HepG2 (cell line): Measurements from ENCODE around the gene ATP1A1. TPM values are rescaled to one million over a fixed set of nuclear protein-coding genes. Genes with fewer than 3 reads are reported as not detected.

Experiments
- ATAC-seq: fragments of 200-7000 bp; cut with Tn5 transposase; 3 replicates; pipeline ENCODE4 v1.9.1; 2020; ENCODE audit warnings: mild to moderate bottlenecking, moderate library complexity
- BruUV-seq: library from RNA; stranded (reverse); fragments of 400-500 nt; replicated peaks from 2 replicates; lab custom pipeline; 2021; lab: Mats Ljungman, UMichigan
- CTCF ChIA-PET: fragments of 300-600 bp; formaldehyde crosslinking; extraction: SDS; loops from one replicate; lab custom pipeline; 2021; ENCODE audit warnings: low total read pairs, inconsistent platforms, low intra/inter-chr PET ratio; lab: Yijun Ruan, JAX
- POLR2A ChIA-PET: fragments of 350-600 bp; sonication (Branson Sonifier 250); formaldehyde crosslinking; loops from one replicate; lab custom pipeline; 2020; ENCODE audit warnings: antibody characterized with exemption, inconsistent platforms; lab: Yijun Ruan, JAX
- DNase-seq: peaks from one replicate; pipeline ENCODE4 v3.0.0-alpha.2; 2015; ENCODE audit warnings: low spot score
- FAIRE-seq: peaks from 3 replicates; lab custom pipeline; 2011; peaks lifted over from hg19 to GRCh38; lab: Jason Lieb, UNC
- H2AFZ ChIP-seq: one replicate; pipeline ENCODE4 v1.6.1; 2011; ENCODE audit warnings: low read length, inconsistent platforms
- H3K27ac ChIP-seq: fragments of 300-600 bp; 3 replicates; pipeline ENCODE4 v1.8.0; 2011; ENCODE audit warnings: mixed run types, mild to moderate bottlenecking, mixed read lengths, low read length, inconsistent platforms; ENCODE audit not compliant: insufficient read depth; ENCODE audit errors: extremely low read length
- H3K27me3 ChIP-seq, 2 experiments: fragments of 200-600 bp in 1 of 2; 2 replicates in 1 of 2; 3 replicates in 1 of 2; pipeline versions ENCODE4 v1.6.0 to v1.8.0; 2011; ENCODE audit warnings: low read length in 2 of 2, mild to moderate bottlenecking in 2 of 2, moderate library complexity in 2 of 2, inconsistent platforms in 1 of 2; ENCODE audit not compliant: insufficient read depth in 2 of 2, control insufficient read depth in 1 of 2
- H3K36me3 ChIP-seq, 2 experiments: fragments of 200-600 bp in 1 of 2; replicated peaks in 1 of 2; 2 replicates in 1 of 2; 3 replicates in 1 of 2; pipeline versions ENCODE4 v1.5.1 to v1.8.0; 2011; ENCODE audit warnings: low read length in 2 of 2, inconsistent platforms in 1 of 2; ENCODE audit not compliant: insufficient read depth in 2 of 2, control insufficient read depth in 1 of 2
- H3K4me1 ChIP-seq: 2 replicates; pipeline ENCODE4 v1.5.1; 2012; ENCODE audit warnings: low read length, inconsistent platforms; ENCODE audit not compliant: insufficient read depth
- H3K4me2 ChIP-seq: 2 replicates; pipeline ENCODE4 v1.6.0; 2011; ENCODE audit warnings: low read depth, low read length, inconsistent platforms
- H3K4me3 ChIP-seq, 3 experiments: fragments of 200-600 bp in 1 of 3; sonication (generic), shearing (Covaris generic) in 1 of 3; replicated peaks in 1 of 3; 2 replicates each; pipeline ENCODE4 v1.5.1; 2011 to 2016; ENCODE audit warnings: low read length in 3 of 3, inconsistent platforms in 2 of 3, low read depth in 2 of 3, mild to moderate bottlenecking in 2 of 3, control low read depth in 1 of 3, mixed read lengths in 1 of 3; ENCODE audit not compliant: insufficient read depth in 1 of 3
- H3K79me2 ChIP-seq: one replicate; pipeline ENCODE4 v1.6.1; 2011; ENCODE audit warnings: low read length, inconsistent platforms; ENCODE audit not compliant: insufficient read depth
- H3K9ac ChIP-seq: 2 replicates; pipeline ENCODE4 v1.6.0; 2011; ENCODE audit warnings: mild to moderate bottlenecking, low read depth, low read length, inconsistent platforms; ENCODE audit not compliant: insufficient read depth
- H3K9me3 ChIP-seq: 2 replicates; pipeline ENCODE4 v1.5.1; 2012; ENCODE audit warnings: mild to moderate bottlenecking, low read length
- H4K20me1 ChIP-seq: 2 replicates; pipeline ENCODE4 v1.6.0; 2011; ENCODE audit warnings: inconsistent platforms, mild to moderate bottlenecking, low read length, moderate library complexity; ENCODE audit not compliant: insufficient read depth
- CBX1 ChIP-seq: IDR thresholded peaks from one replicate; pipeline ENCODE4 v1.6.1; 2016; ENCODE audit warnings: antibody characterized with exemption, low read depth
- MEIS2 ChIP-seq: sonication (generic); formaldehyde crosslinking; IDR thresholded peaks from 2 replicates; pipeline ENCODE4 v1.9.0; 2021; ENCODE audit warnings: mild to moderate bottlenecking, missing genetic modification reagents
- MLLT10 ChIP-seq: sonication (generic); formaldehyde crosslinking; IDR thresholded peaks from 2 replicates; pipeline ENCODE4 v1.4.0; 2020; ENCODE audit warnings: missing genetic modification reagents
- PLRG1 ChIP-seq: fragments of 450-650 bp; conservative IDR thresholded peaks from 2 replicates; pipeline ENCODE4 v1.6.1; 2016
- TCF7 ChIP-seq: sonication (generic); IDR thresholded peaks from 2 replicates; pipeline ENCODE4 v1.6.1; 2016; ENCODE audit warnings: antibody characterized with exemption, low read depth
- ZMYM4 ChIP-seq: sonication (generic); formaldehyde crosslinking; IDR thresholded peaks from 2 replicates; pipeline ENCODE4 v1.8.1; 2023; ENCODE audit warnings: mild to moderate bottlenecking, missing genetic modification reagents
- ZNF615 ChIP-seq: sonication (generic); formaldehyde crosslinking; IDR thresholded peaks from 2 replicates; pipeline ENCODE4 v1.5.0; 2020; ENCODE audit warnings: mild to moderate bottlenecking, missing genetic modification reagents, borderline replicate concordance
- ZNF646 ChIP-seq: sonication (generic); formaldehyde crosslinking; IDR thresholded peaks from 2 replicates; pipeline ENCODE4 v1.9.0; 2021; ENCODE audit warnings: mild to moderate bottlenecking, missing genetic modification reagents
- WGBS: methylation state at CpG from one replicate; pipeline ENCODE4 v1.1.6; 2017; ENCODE audit warnings: low lambda C conversion rate; 5-methylcytosine and 5-hydroxymethylcytosine counted together
- in situ Hi-C: cut with HindIII; loops from 2 replicates; pipeline ENCODE4 v1.10.0; 2017; ENCODE audit warnings: low pct_unique_long_range_greater_than_20kb; ENCODE audit not compliant: extremely low pct_ligation_motif_present
- intact Hi-C: fragments of 100-400 bp; cut with micrococcal nuclease; formaldehyde crosslinking; loops from one replicate; pipeline ENCODE4 v1.10.0; 2022; ENCODE audit not compliant: unreplicated experiment
- polyA plus RNA-seq, 8 experiments: library from polyadenylated mRNA; depleted of rRNA in 3 of 8; stranded (reverse) in 7 of 8; unstranded in 1 of 8; fragments of >200 nt; fragmentation: Illumina TruSeq in 4 of 8; extraction: Trizol in 4 of 8; gene quantifications; 2 replicates each; pipeline versions ENCODE4 v1.2.1 to v1.2.3, GENCODE V29; 2011 to 2016; ENCODE audit warnings: low read depth in 4 of 8, missing spikeins in 1 of 8, mixed read lengths in 1 of 8; ENCODE audit not compliant: insufficient read depth in 1 of 8
- total RNA-seq, 5 experiments: library from RNA; depleted of rRNA; stranded (reverse); fragments of >200 nt; fragmentation: Illumina TruSeq; extraction: Trizol; gene quantifications; 2 replicates each; pipeline ENCODE4 v1.2.3, GENCODE V29; 2016; ENCODE audit warnings: low read depth in 1 of 5
- TF ChIP-seq, protein P1 (sequence below): sonication (generic); formaldehyde crosslinking; IDR thresholded peaks from 2 replicates; pipeline ENCODE4 v1.4.0; 2020; ENCODE audit warnings: missing genetic modification reagents

Gene ATP1A1
- total and polyA plus RNA-seq, 2 of the 13 experiments (the other 11 are each of a cell fraction or from before 2014, with no cell fraction given), result 280 to 705 TPM

DNA sequence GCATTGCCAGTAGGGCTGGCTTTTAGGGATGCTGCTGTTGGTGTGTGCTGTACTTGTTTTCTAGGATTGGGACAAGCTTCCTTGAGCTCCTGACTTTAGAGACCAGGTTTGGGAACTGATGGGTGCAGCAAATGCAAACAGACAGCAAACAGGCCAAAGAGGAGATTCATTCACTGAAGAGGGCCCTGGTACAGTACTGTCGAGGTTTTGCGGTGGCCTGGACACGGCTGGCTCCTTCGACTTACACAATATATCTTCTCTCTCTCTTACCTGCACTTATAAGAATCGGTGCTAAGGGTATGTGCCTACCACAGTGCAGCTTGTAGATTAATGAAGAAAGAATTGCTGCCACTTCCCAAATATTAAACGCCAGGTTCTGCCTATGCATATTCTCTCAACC, 44.6 kb downstream of the ATP1A1 start:
- in situ Hi-C loops (no loop called here), intact Hi-C loops (loop anchor here (5.0 kb wide), 2 partner anchors 40 to 50 kb away; no protein-coding TSS in a partner anchor)
- no TSS peak for BruUV-seq
- Histone ChIP-seq H3K27ac (peak overlapping the region; percentile 82), H3K27me3 (no peaks in the 10 kb centered on the region; a peak in 1 of 5 replicates), H3K79me2 (peaks cover 11% of the 10 kb centered on the region), H3K4me3 (peak overlapping the region; percentile 75 to 94 (median 91)), H3K4me2 (peak overlapping the region; percentile 97), H2AFZ (no peak overlapping the region), H4K20me1 (no peaks in the 10 kb centered on the region), H3K9ac (peak overlapping the region; percentile 98), H3K4me1 (peaks cover 79% of the 10 kb centered on the region), H3K9me3 (no peaks in the 10 kb centered on the region), H3K36me3 (no peaks in the 10 kb centered on the region)
- 0 out of 2 replicates have a peak, but pooled peaks have one; percentile 19 for TF ChIP-seq ZNF615 (CRISPR knock-in tag)
- TF ChIP-seq, protein P1, sequence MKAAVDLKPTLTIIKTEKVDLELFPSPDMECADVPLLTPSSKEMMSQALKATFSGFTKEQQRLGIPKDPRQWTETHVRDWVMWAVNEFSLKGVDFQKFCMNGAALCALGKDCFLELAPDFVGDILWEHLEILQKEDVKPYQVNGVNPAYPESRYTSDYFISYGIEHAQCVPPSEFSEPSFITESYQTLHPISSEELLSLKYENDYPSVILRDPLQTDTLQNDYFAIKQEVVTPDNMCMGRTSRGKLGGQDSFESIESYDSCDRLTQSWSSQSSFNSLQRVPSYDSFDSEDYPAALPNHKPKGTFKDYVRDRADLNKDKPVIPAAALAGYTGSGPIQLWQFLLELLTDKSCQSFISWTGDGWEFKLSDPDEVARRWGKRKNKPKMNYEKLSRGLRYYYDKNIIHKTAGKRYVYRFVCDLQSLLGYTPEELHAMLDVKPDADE (CRISPR knock-in tag), result no peak
- 3% methylated on average over 6 of the region's 6 CpGs for WGBS
- ChIA-PET CTCF (no interaction called here), POLR2A (interaction anchor here (0.8 to 6.8 kb wide), 11 partner anchors 10 to 279 kb away, joined by 3 to 129 read pairs (median 12); no protein-coding TSS in a partner anchor)
- DNase-seq, result no peak
- ATAC-seq, result no peak; the same call in 2 of the 3 replicates
- no peak for FAIRE-seq

GRCh38 chr1:116418091-116418830, 45.2 kb downstream of the ATP1A1 start:
- CTCF ChIA-PET, result no interaction called here
- DNase-seq, result peak; percentile 61
- ATAC-seq, result peak; percentile 83
- Histone ChIP-seq H3K36me3 (no peaks in the 10 kb centered on the region), H4K20me1 (no peaks in the 10 kb centered on the region), H3K27me3 (no peaks in the 10 kb centered on the region; a peak in 1 of 5 replicates), H3K4me2 (peak overlapping the region; percentile 97), H3K9me3 (no peaks in the 10 kb centered on the region), H3K9ac (peak overlapping the region; percentile 98), H2AFZ (no peak overlapping the region), H3K4me1 (peaks cover 73% of the 10 kb centered on the region), H3K79me2 (peaks cover 11% of the 10 kb centered on the region), H3K4me3 (peak overlapping the region; percentile 75 to 94 (median 91)), H3K27ac (peak overlapping the region; percentile 82)
- WGBS, result 2% methylated on average over 8 of the region's 48 CpGs
- no peak for FAIRE-seq
- in situ Hi-C loops, result no loop called here
- intact Hi-C loops, result loop anchor here (5.0 kb wide), 2 partner anchors 41 to 49 kb away; no protein-coding TSS in a partner anchor
- BruUV-seq, result TSS peak; percentile 77
- POLR2A ChIA-PET, result interaction anchor here (0.6 to 6.8 kb wide), 19 partner anchors 11 to 309 kb away, joined by 3 to 129 read pairs (median 6); no protein-coding TSS in a partner anchor
- peak; percentile 97 for TF ChIP-seq ZMYM4 (CRISPR knock-in tag)
- TF ChIP-seq TCF7, result no peak
- no peak for TF ChIP-seq PLRG1
- TF ChIP-seq CBX1, result no peak
- TF ChIP-seq ZNF646 (CRISPR knock-in tag), result no peak
- peak; percentile 80; the same call in 1 of the 2 replicates for TF ChIP-seq MEIS2 (CRISPR knock-in tag)
- no peak for TF ChIP-seq MLLT10 (CRISPR knock-in tag)
